GM10266 (cell line): ENCODE results near the gene OSBPL3.
"Not testable (repeated sequence)": the region's sequence is repeated elsewhere in the genome, so short reads cannot be mapped to it uniquely, and the experiment has no call there.

Experiments used
- DNase-seq: peaks from one replicate; pipeline ENCODE4 v3.0.0; 2012; ENCODE audit errors: extremely low spot score
- TF ChIP-seq, protein P1 (sequence below): IDR thresholded peaks from 2 replicates; pipeline ENCODE4 v1.5.1; 2012; ENCODE audit warnings: mild to moderate bottlenecking, low read depth; ENCODE audit not compliant: control insufficient read depth, insufficient read depth; ENCODE audit errors: missing control alignments

Gene OSBPL3

GRCh38 chr7:24979863-24980533 lies at the start of gene OSBPL3:
OSBPL3 (minus strand) TSS chr7:24980178; CDS start chr7:24892472, 87,706 bp downstream.
- DNase-seq = peak; percentile 95
- TF ChIP-seq, protein P1, sequence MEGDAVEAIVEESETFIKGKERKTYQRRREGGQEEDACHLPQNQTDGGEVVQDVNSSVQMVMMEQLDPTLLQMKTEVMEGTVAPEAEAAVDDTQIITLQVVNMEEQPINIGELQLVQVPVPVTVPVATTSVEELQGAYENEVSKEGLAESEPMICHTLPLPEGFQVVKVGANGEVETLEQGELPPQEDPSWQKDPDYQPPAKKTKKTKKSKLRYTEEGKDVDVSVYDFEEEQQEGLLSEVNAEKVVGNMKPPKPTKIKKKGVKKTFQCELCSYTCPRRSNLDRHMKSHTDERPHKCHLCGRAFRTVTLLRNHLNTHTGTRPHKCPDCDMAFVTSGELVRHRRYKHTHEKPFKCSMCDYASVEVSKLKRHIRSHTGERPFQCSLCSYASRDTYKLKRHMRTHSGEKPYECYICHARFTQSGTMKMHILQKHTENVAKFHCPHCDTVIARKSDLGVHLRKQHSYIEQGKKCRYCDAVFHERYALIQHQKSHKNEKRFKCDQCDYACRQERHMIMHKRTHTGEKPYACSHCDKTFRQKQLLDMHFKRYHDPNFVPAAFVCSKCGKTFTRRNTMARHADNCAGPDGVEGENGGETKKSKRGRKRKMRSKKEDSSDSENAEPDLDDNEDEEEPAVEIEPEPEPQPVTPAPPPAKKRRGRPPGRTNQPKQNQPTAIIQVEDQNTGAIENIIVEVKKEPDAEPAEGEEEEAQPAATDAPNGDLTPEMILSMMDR = peak; percentile 52

GRCh38 chr7:25029075-25029474 lies 49.1 kb upstream of the OSBPL3 start:
- TF ChIP-seq, protein P1 = no peak
- no peak for DNase-seq

- DNase-seq = no peak
- TF ChIP-seq, protein P1 = no peak
Observed at GRCh38 chr7:25028370-25029021, 48.5 kb upstream of the OSBPL3 start.

- TF ChIP-seq, protein P1 = no peak
- DNase-seq = no peak
Observed at GRCh38 chr7:25026156-25026555, 46.2 kb upstream of the OSBPL3 start.

DNA sequence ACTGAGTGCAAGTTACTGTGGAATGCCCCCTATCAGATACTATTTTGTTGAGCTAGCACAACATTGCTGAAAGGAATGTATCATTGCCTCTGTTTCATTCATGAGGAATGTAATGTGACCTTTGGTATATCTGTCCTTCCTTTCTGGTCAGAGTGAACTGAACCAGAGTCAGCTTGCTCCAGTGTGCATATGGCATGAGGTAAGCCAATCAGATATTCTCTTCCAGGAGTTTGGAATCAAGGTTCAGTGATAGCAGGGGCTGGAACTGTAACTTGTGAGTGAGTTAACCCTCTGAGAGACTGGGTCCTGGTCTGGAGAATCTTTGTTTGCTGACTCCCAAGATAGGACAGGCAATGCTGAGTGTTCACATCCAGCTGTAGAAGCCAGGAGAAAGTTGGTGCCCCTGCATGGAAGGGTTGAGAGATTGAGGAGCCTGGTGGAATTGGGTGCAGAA lies 45.3 kb upstream of the OSBPL3 start:
- DNase-seq = no peak

DNA sequence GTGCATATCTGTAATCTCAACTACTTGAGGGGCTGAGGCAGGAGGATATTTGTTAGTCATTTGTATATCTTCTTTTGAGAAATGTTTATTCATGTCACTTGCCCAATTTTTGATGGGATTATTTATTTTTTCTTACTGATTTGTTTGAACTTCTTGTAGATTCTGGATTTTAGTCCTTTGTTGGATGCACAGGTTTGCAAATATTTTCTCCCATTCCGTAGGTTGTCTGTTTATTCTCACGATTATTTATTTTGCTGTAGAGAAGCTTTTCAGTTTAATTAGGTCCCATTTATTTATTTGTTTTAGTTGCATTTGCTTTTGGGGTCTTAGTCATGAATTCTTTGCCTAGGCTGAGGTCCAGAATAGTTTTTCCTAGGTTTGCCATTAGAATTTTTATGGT lies 44.1 kb upstream of the OSBPL3 start:
- TF ChIP-seq, protein P1 = no peak
- DNase-seq = no peak

More for the DNA sequence above, 45.3 kb upstream of the OSBPL3 start:
- TF ChIP-seq, protein P1 = no peak

GRCh38 chr7:25017671-25018070 lies 37.7 kb upstream of the OSBPL3 start:
- not testable (repeated sequence) for DNase-seq
